ENCODE data around the gene HUS1.
A peak's percentile ranks its signal among the peaks of the same experiment; 100 is the strongest.
"Not testable (repeated sequence)": the region's sequence is repeated elsewhere in the genome, so short reads cannot be mapped to it uniquely, and the experiment has no call there.

HUS1 gene

GRCh38 chr7:47991270-47991669 is 11.9 kb upstream of the HUS1 start:
- ATAC-seq: no peak
- no peaks in the 10 kb centered on the region for H3K36me3 Mint-ChIP-seq
- H3K4me1 Mint-ChIP-seq: peaks cover 17% of the 10 kb centered on the region
- peak overlapping the region; percentile 75 for H3K27ac Mint-ChIP-seq
- no peaks in the 10 kb centered on the region for H3K27me3 Mint-ChIP-seq
- peak overlapping the region; percentile 85 for H3K4me3 Mint-ChIP-seq
- peaks cover 7% of the 10 kb centered on the region for H3K9me3 Mint-ChIP-seq

- Mint-ChIP-seq H3K9me3 (peaks cover 7% of the 10 kb centered on the region), H3K27me3 (no peaks in the 10 kb centered on the region), H3K36me3 (no peaks in the 10 kb centered on the region), H3K4me3 (no peak overlapping the region), H3K4me1 (peaks cover 17% of the 10 kb centered on the region), H3K27ac (no peak overlapping the region)
- no peak for ATAC-seq
These were observed 11.2 kb upstream of the HUS1 start for GRCh38 chr7:47990592-47990991.

- H3K36me3 Mint-ChIP-seq: not testable (repeated sequence)
These were observed 10.4 kb upstream of the HUS1 start for GRCh38 chr7:47989607-47990400.

GRCh38 chr7:47988496-47989386 is 9.3 kb upstream of the HUS1 start:
- no peak overlapping the region for H3K4me3 Mint-ChIP-seq
- peaks cover 17% of the 10 kb centered on the region for H3K4me1 Mint-ChIP-seq
- no peaks in the 10 kb centered on the region for H3K9me3 Mint-ChIP-seq
- no peaks in the 10 kb centered on the region for H3K27me3 Mint-ChIP-seq
- H3K27ac Mint-ChIP-seq: no peak overlapping the region
- H3K36me3 Mint-ChIP-seq: no peaks in the 10 kb centered on the region
- no peak for ATAC-seq

More at GRCh38 chr7:47989607-47990400, 10.4 kb upstream of the HUS1 start:
- peaks cover 17% of the 10 kb centered on the region for H3K4me1 Mint-ChIP-seq
- not testable (repeated sequence) for H3K27ac Mint-ChIP-seq, H3K9me3 Mint-ChIP-seq, H3K4me3 Mint-ChIP-seq, ATAC-seq, H3K27me3 Mint-ChIP-seq

- peak overlapping the region; percentile 4 for H3K27ac Mint-ChIP-seq
- H3K4me1 Mint-ChIP-seq: peaks cover 21% of the 10 kb centered on the region
- no peak for ATAC-seq
These were observed 3.2 kb upstream of the HUS1 start for GRCh38 chr7:47982610-47983009.

GRCh38 chr7:47980648-47981047 is 1.2 kb upstream of the HUS1 start:
- H3K27me3 Mint-ChIP-seq, ATAC-seq, H3K4me3 Mint-ChIP-seq, H3K27ac Mint-ChIP-seq, H3K9me3 Mint-ChIP-seq: not testable (repeated sequence)
- Mint-ChIP-seq H3K36me3 (peaks cover 19% of the 10 kb centered on the region), H3K4me1 (peaks cover 30% of the 10 kb centered on the region)

More at GRCh38 chr7:47982610-47983009, 3.2 kb upstream of the HUS1 start:
- H3K36me3 Mint-ChIP-seq: peaks cover 9% of the 10 kb centered on the region
- no peaks in the 10 kb centered on the region for H3K9me3 Mint-ChIP-seq
- no peak overlapping the region for H3K4me3 Mint-ChIP-seq
- H3K27me3 Mint-ChIP-seq: no peaks in the 10 kb centered on the region

GRCh38 chr7:47979832-47980181 is 392 bp upstream of the HUS1 start:
- peak overlapping the region; percentile 94 for H3K27ac Mint-ChIP-seq
- H3K27me3 Mint-ChIP-seq: no peaks in the 10 kb centered on the region
- peaks cover 23% of the 10 kb centered on the region for H3K36me3 Mint-ChIP-seq
- peak overlapping the region; percentile 88 for H3K4me3 Mint-ChIP-seq
- no peak for ATAC-seq
- no peaks in the 10 kb centered on the region for H3K9me3 Mint-ChIP-seq
- H3K4me1 Mint-ChIP-seq: peaks cover 32% of the 10 kb centered on the region

GRCh38 chr7:47978790-47979144 is 648 bp downstream of the HUS1 start:
- no peak for ATAC-seq
- H3K36me3 Mint-ChIP-seq: peaks cover 33% of the 10 kb centered on the region
- peak overlapping the region; percentile 88 for H3K4me3 Mint-ChIP-seq
- peaks cover 43% of the 10 kb centered on the region for H3K4me1 Mint-ChIP-seq
- no peaks in the 10 kb centered on the region for H3K27me3 Mint-ChIP-seq
- H3K9me3 Mint-ChIP-seq: no peaks in the 10 kb centered on the region
- peak overlapping the region; percentile 94 for H3K27ac Mint-ChIP-seq

GRCh38 chr7:47973739-47974138 is 5.7 kb downstream of the HUS1 start:
- peak overlapping the region; percentile 14 for H3K4me3 Mint-ChIP-seq

GRCh38 chr7:47970761-47971160 is 8.7 kb downstream of the HUS1 start:
- no peak overlapping the region for H3K27ac Mint-ChIP-seq
- H3K36me3 Mint-ChIP-seq: peaks cover 79% of the 10 kb centered on the region
- H3K9me3 Mint-ChIP-seq: no peaks in the 10 kb centered on the region

More at GRCh38 chr7:47973739-47974138, 5.7 kb downstream of the HUS1 start:
- peaks cover 78% of the 10 kb centered on the region for H3K36me3 Mint-ChIP-seq
- H3K4me1 Mint-ChIP-seq: peaks cover 64% of the 10 kb centered on the region
- H3K27ac Mint-ChIP-seq: peak overlapping the region; percentile 70
- no peaks in the 10 kb centered on the region for H3K27me3 Mint-ChIP-seq
- no peaks in the 10 kb centered on the region for H3K9me3 Mint-ChIP-seq
- peak; percentile 84 for ATAC-seq

GRCh38 chr7:47968847-47969774 is 10.3 kb downstream of the HUS1 start:
- Mint-ChIP-seq H3K4me3 (no peak overlapping the region), H3K9me3 (no peaks in the 10 kb centered on the region), H3K27me3 (no peaks in the 10 kb centered on the region), H3K4me1 (peaks cover 37% of the 10 kb centered on the region), H3K36me3 (peaks cover 85% of the 10 kb centered on the region), H3K27ac (no peak overlapping the region)
- peak; percentile 64 for ATAC-seq

More at GRCh38 chr7:47970761-47971160, 8.7 kb downstream of the HUS1 start:
- no peak for ATAC-seq
- H3K4me1 Mint-ChIP-seq: peaks cover 46% of the 10 kb centered on the region
- H3K27me3 Mint-ChIP-seq: no peaks in the 10 kb centered on the region
- H3K4me3 Mint-ChIP-seq: no peak overlapping the region

- no peak overlapping the region for H3K27ac Mint-ChIP-seq
These were observed 11.7 kb downstream of the HUS1 start for GRCh38 chr7:47967708-47968107.

GRCh38 chr7:47967123-47967522 is 12.3 kb downstream of the HUS1 start:
- no peaks in the 10 kb centered on the region for H3K9me3 Mint-ChIP-seq
- H3K27ac Mint-ChIP-seq: no peak overlapping the region
- no peaks in the 10 kb centered on the region for H3K27me3 Mint-ChIP-seq
- H3K4me1 Mint-ChIP-seq: peaks cover 17% of the 10 kb centered on the region
- peaks cover 85% of the 10 kb centered on the region for H3K36me3 Mint-ChIP-seq
- ATAC-seq: no peak
- no peak overlapping the region for H3K4me3 Mint-ChIP-seq

More at GRCh38 chr7:47967708-47968107, 11.7 kb downstream of the HUS1 start:
- Mint-ChIP-seq H3K9me3 (no peaks in the 10 kb centered on the region), H3K36me3 (peaks cover 85% of the 10 kb centered on the region), H3K27me3 (no peaks in the 10 kb centered on the region), H3K4me1 (peaks cover 23% of the 10 kb centered on the region), H3K4me3 (no peak overlapping the region)
- ATAC-seq: no peak

- Mint-ChIP-seq H3K27me3 (no peaks in the 10 kb centered on the region), H3K9me3 (no peaks in the 10 kb centered on the region), H3K27ac (no peak overlapping the region), H3K4me3 (no peak overlapping the region), H3K4me1 (peaks cover 17% of the 10 kb centered on the region), H3K36me3 (peaks cover 89% of the 10 kb centered on the region)
- ATAC-seq: no peak
These were observed 14.0 kb downstream of the HUS1 start for GRCh38 chr7:47965456-47965855.

- Mint-ChIP-seq H3K27ac (no peak overlapping the region), H3K36me3 (peaks cover 78% of the 10 kb centered on the region)
These were observed 17.2 kb downstream of the HUS1 start for GRCh38 chr7:47962262-47962661.

More at GRCh38 chr7:47962262-47962661, 17.2 kb downstream of the HUS1 start:
- H3K27me3 Mint-ChIP-seq: no peaks in the 10 kb centered on the region
- H3K9me3 Mint-ChIP-seq: no peaks in the 10 kb centered on the region
- H3K4me1 Mint-ChIP-seq: no peaks in the 10 kb centered on the region
- no peak overlapping the region for H3K4me3 Mint-ChIP-seq
- no peak for ATAC-seq
